CD4-positive, alpha-beta T cell treated with Interleukin-15 for 1 hour (primary cell): ENCODE results near the gene HMOX2.
A peak's percentile ranks its signal among the peaks of the same experiment; 100 is the strongest.

Source experiments
- DNase-seq: peaks from one replicate; pipeline ENCODE4 v3.0.0-alpha.2; 2020

HMOX2 gene

GRCh38 chr16:4465977-4466779 lies 10.0 kb upstream of the HMOX2 start:
- DNase-seq, result peak; percentile 74

DNA sequence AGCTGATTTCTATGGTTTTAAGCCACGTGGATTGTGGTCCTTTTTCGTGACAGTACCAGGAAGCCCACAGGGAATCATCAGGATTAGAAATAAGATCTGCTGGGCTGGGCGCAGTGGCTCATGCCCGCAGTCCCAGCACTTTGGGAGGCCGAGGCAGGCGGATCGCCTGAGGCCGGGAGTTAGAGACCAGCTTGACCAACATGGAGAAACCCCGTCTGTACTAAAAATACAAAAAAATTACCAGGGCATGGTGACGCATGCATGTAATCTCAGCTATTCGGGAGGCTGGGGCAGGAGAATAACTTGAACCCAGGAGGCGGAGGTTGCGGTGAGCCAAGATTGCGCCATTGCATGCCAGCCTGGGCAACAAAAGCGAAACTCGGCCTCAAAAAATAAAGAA lies 8.3 kb upstream of the HMOX2 start:
- DNase-seq, result no peak

GRCh38 chr16:4468972-4469371 lies 7.2 kb upstream of the HMOX2 start:
- DNase-seq, result no peak

DNA sequence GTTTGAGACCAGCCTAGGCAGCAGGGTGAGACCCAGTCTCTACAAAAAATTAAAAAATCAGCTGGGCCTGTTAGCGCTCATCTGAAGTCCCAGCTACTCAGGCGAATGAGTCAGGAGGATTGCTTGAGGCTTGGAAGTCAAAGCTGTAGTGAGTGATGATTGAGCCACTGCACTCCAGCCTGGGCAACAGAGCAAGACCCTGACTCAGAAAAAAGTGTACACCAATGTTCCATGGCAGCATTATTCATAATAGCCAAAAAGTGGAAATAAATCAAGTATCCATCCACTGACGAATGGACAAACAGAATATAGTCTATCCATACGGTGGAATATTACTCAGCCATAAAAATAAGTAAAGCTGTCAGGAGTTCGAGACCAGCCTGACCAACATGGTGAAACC lies 4.3 kb upstream of the HMOX2 start:
- DNase-seq, result no peak

GRCh38 chr16:4472880-4473279 lies 3.3 kb upstream of the HMOX2 start:
- DNase-seq, result no peak

DNA sequence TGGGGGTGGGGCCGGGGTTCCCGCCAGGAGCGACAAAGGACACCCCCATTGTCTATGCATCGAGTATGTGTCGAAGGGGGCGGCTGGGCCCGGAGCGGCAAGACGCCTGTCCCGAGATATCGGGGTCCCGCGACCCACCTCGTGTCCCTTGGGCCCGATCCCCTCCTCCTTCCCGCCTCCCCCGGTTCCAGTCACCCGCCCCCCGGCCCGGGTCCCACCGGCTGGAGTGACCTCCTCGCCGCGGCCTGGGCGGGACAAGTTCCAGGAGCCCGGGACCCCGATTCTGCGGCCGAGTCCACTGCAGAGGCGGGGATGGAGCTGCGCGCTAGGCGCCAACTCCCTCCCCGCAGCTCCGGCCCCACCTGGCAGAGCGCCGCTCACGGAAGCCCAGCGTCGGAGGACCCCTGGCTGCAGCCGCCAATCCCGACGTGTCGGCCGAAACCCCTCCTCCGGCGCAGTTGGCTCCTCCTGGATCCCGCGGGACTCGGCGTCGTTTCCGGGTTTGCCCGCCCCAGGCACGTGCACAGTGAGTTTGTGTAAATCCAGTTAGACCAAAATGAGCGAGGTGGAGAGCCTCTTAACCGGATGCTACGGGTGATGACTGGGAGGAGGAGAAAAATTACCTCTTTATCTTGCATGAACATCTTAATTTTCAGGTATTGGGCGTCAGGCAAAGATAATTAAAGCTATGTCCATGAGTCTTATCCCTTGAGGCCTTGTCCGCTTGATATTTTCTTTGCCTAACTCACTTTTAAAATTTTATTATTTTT lies 1.8 kb upstream of the HMOX2 start, which contains the start of gene NMRAL1:
Gene NMRAL1 (minus strand): TSS at position 434 of the 770 bp plus-strand sequence. CDS start 493 bp downstream, outside the sequence.
- DNase-seq, result peak; percentile 85

DNA sequence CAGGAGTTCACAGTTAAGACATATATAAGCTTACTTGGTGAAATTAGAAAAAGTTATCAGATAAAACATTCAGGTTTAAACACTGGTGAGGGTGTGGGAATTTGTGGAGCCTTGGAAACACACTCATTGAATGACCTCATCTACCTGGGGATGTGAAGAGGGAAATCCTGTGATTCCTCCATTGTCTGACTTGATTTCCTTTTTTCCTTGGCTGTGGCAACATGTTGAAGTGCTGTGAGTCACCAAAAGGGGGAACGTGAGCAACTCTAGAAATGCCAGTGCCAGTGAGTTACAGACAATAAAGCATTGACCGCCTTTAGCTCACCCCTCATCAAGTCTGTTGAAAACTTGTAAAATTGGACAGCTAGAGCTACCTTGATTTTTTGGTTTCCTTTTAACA lies 1.8 kb downstream of the HMOX2 start:
- peak; percentile 29 for DNase-seq

- DNase-seq, result no peak
These were observed 5.3 kb downstream of the HMOX2 start for GRCh38 chr16:4481526-4481925.

- DNase-seq, result no peak
These were observed 5.8 kb downstream of the HMOX2 start for GRCh38 chr16:4481963-4482362.

- no peak for DNase-seq
These were observed 10.1 kb downstream of the HMOX2 start for GRCh38 chr16:4486126-4486893.

DNA sequence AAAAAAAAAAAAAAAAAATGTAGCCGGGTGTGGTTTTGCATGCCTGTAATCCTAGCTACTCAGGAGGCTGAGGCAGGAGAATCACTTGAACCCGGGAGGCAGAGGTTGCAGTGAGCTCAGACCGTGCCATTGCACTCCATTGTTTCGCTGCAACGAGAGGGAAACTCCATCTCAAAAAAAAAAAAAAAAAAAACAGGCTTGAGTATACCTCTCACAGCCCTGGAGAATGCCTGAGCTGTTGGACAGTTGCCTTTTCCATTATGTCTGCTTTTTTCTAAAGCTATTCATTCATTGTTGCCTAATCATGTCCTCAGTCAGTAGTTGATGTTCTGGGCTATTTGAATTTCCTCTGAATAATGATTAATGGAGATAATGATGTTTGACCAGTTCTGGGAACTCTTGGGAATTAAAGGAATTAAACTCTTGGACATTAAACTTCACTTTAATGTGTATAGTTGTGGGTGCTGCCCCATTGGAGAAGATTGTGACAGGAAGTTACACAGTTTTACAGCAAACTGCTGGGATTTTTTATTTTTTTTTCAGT lies 11.8 kb downstream of the HMOX2 start:
- no peak for DNase-seq

GRCh38 chr16:4488499-4488967 lies 12.3 kb downstream of the HMOX2 start:
- DNase-seq, result no peak

GRCh38 chr16:4489030-4489429 lies 12.8 kb downstream of the HMOX2 start:
- DNase-seq, result no peak

DNA sequence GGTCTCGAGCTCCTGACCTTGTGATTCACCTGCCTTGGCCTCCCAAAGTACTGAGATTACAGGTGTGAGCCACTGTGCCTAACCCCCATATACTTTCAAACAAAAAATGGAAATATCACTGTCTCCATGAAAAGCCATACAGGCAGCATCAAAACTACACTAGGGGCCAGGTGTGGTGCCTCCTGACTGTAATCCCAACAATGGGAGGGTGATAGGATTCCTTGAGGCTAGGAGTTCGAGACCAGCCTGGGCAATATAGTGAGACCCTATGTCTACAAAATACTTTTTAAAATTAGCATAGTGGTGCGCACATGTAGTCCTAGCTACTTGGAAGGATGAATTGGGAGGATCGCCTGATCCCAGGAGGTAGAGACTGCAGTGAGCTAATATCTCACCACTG lies 15.7 kb downstream of the HMOX2 start:
- DNase-seq, result no peak

GRCh38 chr16:4494746-4495490 lies 18.7 kb downstream of the HMOX2 start:
- DNase-seq, result no peak

- DNase-seq, result no peak
These were observed 19.6 kb downstream of the HMOX2 start for GRCh38 chr16:4495766-4496165.

- DNase-seq, result no peak
These were observed 20.1 kb downstream of the HMOX2 start for GRCh38 chr16:4496305-4496704.

DNA sequence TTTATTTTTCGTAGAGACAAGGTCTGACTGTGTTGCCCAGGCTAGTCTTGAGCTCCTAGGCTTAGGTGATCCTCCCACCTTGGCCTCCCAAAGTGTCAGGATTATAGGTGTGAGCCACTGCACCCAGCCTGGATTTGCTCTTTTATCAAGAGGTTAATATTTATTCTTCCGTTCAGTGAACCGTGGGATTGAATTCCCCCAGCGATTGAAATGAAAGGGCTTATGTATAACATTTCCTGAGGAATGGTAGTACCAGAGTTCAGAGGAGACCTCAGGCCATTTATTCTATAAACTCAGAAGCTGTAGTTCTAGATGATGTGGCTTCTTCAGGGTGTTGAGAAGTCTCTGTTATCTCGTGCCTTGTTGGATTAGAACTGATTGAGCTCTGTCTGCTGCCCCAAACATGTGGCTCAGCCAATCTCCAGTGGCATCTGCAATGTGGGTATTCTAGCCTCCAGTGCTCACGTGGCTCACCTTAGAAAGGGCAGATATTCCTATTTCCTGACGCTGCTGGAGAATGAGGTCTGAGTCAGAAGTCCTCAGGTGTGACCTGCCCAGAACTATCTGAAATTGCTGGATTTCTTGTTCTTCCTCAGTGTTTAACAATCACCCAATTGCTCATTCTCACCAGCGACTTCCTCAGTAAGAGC lies 22.5 kb downstream of the HMOX2 start:
- no peak for DNase-seq

DNA sequence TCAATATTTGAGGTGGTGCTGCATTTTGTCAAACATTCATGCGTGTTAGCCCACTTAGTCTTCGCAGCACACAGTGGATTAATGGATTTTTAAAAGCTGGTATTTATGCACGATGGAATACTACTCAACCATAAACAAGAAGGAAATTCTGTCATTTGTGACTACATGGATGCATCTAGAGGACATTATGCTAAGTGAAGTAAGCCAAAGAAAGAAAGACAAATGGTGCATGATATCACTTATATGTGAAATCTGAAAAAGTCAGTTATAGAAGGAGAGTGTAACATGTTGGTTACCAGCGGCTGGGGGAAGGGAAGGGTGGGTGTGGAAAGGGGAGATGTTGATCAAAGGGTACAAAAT lies 23.0 kb downstream of the HMOX2 start:
- no peak for DNase-seq

GRCh38 chr16:4500272-4500671 lies 24.1 kb downstream of the HMOX2 start:
- DNase-seq, result no peak

- no peak for DNase-seq
These were observed 24.9 kb downstream of the HMOX2 start for GRCh38 chr16:4501071-4501478.
